Stimulated activated CD8-positive, alpha-beta memory T cell treated with anti-CD3 and anti-CD28 coated beads, Interleukin-12 subunit alpha, Interleukin-12 subunit beta, amount 100 ng/mL, for 4 hours (primary cell): Measurements from ENCODE around the gene PTPRT.

Experiments used
- DNase-seq: peaks from one replicate; pipeline ENCODE4 v3.0.0-alpha.2; 2020; ENCODE audit warnings: low read depth

The PTPRT gene

DNA sequence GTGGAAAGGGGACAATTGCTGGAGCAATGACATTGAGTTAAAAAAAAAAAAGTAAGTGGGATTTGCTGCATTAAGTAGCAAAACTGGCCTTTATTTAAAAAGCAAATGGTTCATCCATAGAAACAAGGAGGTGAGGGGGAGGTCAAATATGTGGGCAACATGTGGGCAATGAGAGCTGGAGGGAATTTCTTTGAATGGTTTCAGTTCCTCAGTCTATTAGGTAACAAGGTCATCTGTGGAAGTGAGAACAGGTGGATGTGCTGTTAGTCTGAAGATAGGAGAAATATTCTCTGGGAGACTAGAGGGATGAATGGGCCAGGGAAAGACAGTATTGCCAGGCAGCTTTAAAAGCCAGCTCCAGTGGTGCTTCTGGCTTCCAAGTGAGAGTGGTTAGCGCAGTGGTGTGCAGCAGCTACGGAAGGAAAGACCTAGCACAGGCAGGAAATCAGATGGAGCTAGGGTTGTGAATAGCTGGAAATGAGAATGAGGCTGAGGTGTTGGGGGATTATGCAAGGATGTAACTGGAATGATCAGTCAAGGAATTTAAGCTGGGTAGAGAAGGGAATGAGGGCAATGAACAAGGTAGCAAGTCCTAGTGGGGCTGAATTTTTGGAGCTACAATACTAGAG lies 727.6 kb downstream of the PTPRT start:
- no peak for DNase-seq

DNA sequence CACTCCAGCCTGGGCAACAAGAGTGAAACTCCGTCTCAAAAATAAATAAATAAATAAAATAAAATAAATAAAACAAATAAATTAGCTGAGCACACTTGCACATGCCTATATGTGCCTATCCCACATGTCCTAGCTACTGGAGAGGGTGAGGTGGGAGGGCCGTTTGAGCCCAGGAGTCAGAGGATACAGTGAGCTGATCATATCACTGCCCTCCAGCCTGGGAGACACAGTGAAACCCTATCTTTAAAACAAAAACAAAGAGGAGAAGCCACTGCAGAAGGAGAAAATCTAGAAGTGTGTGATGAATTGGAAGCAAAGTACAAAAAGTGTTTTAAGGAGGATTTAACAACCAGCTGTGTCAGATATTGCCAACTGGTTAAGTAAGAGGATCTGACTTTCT lies 728.4 kb downstream of the PTPRT start:
- no peak for DNase-seq

DNA sequence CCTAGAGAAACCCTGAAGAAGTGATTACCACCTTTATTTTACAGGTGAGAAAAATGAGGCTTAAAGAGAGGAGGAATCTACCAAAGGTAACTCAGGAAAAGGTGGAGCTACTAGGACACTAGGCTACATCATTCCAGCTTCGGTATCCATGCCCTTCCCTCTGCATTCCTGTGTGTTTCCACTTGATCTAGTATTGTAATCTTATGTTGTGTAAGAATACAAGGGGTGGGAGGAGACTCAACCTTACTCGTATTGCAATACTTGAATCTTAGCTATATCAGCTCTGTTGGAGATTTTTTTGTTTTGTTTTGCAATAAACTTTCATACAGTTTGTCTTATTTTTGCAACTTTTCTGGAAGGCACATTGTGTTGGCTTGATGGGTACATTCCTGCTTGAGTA lies 742.4 kb downstream of the PTPRT start:
- DNase-seq = no peak

DNA sequence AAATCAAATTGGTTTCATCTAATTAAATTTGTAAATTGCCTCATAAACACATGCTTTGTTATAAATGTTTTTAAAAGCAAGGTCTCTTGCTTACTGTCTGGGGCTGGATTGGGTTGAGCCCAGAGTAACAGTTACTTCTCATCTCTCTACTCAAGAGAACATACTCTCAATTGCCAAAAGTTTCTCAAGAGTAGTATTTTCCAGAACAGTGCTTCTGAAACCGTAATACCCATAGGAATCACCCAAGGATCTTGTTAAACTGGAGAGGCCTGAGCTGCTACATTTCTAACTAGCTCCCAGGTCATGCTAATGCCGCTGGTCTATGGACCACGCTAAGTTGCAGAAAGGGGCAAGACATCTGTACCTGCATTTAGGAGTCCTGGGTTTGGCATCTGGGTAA lies 744.9 kb downstream of the PTPRT start:
- no peak for DNase-seq

DNA sequence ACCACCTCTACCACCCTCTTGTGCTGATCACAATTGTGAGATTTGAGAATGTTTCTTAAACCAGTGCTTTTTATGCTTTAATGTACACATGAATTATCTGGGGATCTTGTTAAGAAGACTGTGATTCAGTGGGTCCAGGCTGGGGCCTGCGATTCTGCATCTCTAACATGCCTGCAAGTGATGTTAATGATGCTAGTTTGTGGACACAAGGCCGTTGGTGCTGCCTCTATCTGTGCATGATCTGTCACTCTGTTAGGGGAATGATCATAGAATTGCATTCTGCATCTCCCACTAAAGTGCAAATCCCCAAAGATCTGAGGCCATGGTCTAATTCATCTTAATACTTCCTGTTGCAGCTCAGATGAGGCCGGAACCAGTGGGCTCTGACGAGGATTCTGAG lies 746.5 kb downstream of the PTPRT start:
- no peak for DNase-seq

DNA sequence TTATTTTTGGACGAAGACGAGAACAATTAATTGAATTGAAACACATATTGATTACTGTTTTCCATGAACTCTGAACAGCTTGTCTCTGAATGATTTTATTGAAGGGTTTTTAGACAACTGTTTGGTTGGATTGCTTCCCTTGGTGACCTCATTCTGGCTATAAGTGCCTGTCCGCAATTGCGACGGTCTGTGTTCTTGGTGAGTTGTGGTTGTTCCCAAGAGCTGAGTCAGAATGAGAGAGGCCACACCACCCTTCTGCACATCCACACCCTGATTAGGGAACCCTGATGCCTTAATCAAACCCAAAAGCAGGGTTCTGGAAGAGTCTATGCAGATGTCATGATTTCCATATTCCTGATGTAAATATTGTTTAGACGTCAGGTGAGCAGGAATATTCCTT lies 747.0 kb downstream of the PTPRT start:
- DNase-seq = no peak

DNA sequence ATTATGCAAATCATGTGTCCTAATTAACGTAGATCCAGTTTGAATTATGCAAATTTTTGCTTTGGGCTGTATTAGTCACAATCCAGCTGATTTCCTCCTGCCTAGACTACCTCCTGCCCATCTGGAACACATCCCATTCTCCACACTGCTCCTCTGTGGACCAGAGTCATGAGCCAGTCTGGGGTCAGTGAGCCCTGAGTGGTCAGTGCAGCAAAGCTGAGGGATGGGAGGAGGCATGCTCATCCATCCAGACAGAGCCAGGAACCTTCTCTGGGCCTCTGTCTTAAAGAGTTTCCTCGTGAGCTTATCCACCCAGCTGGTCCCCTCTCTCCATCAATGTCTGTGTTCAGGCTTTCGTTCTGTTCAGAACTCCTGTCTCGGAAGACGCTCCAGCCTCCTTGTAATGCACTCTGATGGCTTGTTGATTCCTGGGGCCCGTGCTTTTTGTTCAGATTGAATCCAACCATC lies 747.8 kb downstream of the PTPRT start:
- DNase-seq = no peak

DNA sequence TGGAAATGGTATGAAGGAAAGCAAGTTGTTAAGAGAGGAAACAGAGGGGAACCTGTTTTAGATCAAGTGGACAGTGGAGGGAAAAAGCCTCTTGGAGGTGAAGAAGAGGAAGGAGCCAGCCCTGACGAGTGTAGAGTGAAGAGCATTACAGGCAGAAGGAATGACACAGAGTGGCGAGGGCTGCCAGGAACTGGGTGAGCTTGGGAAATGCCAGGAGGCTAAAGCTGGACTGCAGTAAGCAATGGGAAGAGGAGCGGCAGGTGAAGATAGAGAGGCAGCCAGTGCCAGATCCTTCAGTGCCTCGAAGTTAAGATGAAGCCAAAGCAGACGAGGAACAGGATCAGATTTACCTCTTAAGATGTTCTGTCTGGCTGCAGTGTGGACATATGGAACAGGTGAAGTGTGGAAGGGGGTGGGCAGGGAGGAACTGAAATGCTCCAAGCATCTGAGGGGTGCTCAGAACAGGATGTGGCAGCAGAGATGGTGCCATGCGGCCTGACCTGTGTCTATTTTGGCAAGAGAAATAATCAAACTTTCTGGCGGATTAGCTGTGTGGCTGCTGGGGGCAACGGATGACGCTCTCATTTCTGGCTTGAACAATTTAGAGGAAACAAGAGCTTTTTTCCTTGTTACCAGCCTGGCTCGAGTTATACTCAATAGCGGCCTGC lies 748.4 kb downstream of the PTPRT start:
- DNase-seq = no peak

DNA sequence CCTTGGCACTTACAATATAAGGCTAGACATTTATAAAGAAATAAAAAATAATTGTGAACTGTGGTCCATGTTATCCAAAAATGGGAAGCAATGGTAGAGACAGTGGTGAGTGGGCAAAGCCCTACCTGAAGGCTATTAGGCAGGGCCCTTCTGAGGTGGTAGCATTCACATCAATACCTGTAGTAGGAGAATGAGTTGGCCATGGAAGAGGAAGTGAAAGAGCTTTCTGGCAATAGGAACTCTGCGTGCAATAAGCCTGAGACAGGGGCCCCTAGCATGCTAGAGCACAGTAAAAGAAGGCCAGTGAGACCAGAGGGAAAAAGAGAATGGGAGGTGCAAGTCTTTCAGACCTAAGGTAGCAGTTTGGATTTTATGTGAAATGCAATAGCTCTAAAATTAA lies 754.5 kb downstream of the PTPRT start:
- no peak for DNase-seq

DNA sequence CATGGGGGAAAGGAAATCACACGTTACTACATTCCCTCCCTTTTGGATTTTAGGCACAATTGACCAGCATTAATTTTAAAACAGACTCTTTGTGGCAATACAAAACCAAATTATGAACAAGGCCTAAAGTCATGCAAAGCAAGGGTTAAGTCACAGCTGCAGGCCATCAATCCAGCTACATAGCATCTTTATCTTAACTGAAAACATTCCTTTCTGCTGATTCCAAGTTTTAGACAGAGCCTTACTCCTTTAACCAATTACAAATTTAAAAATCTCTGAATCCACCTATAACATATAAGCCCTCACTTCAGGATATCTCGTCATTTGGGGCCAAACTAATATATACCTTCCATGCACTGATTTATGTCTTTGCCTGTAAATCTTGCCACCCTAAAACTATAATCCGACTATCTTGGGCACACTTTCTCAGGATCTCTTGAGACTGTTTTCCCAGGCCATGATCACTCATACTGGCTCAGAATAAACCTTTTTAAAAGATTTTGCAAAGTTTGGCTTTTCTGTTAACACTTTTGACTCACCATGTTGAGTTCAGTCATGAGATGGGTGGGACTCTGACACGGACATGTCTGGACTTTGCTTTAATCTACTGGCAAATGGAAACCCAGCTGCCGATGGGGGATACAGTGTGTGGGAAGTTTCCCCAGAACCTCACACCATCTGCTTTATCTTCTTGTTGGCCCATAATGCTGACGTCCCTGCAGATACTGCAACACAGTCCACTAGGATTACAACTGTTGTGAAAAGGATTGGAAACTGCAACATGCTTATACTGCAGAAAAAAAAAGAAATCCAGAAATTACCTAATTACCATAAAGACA lies 757.0 kb downstream of the PTPRT start:
- DNase-seq = no peak

DNA sequence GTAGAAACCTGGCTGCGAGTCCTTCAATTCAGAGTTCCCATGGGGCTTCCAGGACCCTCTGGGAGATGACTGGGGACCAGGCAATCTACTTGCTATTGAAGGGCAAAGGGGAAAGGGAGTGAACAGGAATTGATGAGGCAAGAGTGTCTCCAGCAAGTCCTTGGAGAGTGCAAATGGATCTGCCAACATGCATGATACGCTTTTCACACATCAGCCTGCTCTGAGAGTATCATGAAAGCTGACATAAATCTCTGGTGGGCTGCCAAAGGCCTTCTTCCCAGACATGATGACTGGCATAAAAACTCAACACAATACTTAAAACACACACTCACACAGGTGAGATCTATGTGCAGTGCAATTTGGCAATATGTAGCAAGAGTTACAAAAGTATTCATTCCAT lies 759.1 kb downstream of the PTPRT start:
- no peak for DNase-seq

DNA sequence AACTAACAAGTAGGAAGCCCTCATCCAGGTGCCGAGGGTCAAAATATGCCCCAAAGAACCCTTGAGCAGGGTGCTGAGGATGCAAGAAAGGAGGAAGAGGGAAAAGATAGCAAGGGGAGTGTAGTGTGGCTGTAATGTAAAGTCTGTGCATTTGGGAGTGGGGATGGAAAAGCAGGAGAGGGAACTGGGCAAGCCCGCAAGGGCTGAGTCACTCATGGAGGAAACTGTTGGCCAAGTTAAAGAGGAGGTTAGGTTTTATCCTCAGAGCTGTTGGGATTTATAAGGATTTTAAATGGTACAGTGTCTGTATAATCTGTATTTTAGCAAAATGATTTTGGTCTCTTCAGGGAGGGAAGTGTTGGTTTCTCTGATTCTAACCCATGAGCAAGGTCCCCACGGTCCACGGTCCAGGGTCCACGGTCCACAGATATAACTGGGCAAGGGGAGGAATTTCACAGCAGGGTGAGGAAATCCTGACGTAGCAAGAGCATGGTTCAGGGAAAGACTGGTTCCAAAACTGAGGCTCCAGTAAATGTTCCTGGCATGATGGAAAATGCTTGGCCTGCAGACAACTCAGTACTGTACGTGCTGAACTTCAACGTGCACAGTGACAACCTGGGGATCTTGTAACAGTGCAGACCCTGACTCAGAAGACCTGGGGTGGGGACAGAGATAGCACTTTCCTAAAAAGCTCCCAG lies 759.8 kb downstream of the PTPRT start:
- DNase-seq = no peak

DNA sequence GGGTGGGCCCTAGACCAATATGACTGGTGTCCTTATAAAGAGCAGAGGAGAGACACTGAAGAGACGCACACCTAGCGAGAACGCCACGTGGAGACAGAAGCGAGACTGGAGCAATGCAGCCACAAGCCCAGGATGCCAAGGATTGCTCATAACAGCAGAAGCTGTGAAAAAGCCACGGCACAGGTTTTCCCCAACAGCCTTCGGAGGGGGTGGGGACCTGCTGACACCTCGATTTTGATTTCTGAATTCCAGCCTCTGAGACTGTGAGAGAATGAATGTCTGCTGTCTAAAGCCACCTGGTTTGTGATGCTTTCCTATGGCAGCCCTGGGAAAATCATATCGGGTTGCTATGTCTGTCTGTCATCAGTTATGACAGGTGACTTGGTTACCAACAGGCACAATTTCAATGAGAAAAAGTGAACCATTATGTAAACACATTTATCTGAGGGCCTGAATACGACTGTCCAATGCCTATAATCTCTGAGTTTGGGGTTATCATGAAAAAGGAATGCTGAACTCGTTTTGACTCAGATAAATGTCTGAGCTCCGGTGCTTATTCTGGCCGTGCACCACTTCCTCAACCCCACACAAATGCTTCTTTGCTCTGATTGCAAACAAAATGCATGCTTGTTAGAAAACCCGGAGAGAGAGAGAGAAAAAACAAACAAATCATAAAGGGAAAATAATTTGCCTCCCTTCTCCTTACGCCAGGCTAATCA lies 769.7 kb downstream of the PTPRT start:
- no peak for DNase-seq

DNA sequence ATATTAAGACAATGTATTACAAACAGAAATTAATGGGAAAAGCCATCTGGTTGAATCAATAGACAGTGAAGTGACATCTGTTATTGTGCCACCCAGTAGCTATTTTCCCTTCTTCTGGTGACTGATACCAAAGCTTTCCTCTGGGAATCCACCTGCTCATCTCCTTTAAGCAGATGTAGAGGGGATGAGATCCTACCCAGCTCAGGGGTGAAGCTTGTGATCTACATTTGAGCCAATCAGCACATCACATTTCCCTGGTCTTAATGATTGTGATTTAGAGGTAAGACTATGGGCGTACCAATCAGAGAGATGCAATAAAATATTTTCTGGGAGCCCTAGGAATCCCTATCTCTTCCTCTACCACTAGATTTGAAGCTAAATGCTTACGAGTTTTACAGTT lies 782.9 kb downstream of the PTPRT start:
- no peak for DNase-seq

DNA sequence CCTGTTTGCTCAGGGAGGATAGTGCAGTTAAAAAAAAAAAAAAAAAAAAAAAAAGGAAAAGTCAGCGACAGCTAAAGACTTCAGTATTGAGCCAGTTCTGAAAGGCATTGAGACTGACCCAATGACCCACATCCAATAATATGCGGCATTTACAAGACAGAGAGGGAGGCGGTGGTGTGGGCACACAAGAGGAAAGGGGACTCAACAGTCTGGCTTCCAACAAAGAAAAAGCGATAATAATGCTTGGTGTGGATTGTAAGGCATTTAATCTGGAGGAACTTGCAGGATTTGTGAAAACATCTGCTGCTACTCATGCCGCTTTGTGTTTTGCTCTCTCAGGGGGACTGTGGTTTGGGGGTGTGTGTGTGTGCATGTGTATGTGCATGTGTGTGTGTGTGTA lies 787.3 kb downstream of the PTPRT start:
- DNase-seq = no peak

DNA sequence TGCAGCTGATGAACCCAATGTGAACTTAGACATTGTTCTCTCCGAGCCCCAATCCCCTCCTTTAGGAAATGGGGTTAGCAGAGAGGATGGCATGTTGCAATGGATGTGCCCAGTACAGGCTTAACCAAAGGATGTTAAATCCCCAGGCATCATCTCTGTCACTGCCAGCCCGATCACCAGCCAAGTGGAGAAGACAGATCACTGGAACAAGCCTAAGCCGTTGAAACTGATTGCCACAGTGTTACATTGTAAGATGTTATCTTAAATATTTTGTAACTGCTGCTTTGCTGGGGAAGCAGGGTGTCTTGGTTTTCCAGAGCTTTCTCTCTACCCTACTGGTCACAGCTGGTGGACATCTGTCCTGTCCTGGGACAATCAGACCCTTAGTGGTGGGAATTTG lies 788.1 kb downstream of the PTPRT start:
- DNase-seq = no peak

DNA sequence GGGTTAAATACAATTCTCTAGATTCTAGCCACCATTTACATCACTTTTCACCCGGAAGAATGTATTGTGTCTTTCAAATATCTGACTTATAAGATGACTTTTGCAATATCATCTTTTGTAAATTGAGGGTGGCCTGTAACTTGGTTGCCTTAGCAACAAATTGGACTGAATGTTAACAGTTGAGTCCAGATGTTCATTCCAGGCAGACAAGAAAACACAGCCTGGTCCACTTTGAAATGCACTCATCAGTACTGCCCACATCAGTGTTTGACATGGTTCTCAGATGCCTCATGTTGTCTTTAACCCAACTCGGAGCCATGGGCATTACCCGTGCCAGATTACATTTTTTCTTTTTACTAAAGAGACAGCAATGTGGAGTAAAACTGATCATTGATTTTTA lies 789.9 kb downstream of the PTPRT start:
- DNase-seq = no peak

DNA sequence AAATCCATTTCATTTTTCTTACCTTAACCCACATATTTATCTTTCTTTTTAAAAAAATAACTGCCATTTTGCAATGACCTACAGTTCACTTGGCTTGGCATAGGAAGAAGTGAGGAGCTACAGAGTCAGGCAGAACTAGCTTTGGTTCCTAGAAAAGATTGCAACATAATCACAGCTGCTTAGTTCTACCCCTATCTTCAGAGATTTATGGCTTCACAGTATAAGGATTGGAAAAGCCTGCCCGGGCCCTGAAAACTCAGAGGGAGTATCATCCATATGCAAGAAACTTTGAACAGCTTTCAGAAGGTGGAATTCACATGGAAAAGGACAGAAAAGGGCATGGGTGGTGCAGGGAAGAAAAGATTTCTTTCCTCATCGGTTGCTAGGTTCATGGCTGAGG lies 797.3 kb downstream of the PTPRT start:
- no peak for DNase-seq

DNA sequence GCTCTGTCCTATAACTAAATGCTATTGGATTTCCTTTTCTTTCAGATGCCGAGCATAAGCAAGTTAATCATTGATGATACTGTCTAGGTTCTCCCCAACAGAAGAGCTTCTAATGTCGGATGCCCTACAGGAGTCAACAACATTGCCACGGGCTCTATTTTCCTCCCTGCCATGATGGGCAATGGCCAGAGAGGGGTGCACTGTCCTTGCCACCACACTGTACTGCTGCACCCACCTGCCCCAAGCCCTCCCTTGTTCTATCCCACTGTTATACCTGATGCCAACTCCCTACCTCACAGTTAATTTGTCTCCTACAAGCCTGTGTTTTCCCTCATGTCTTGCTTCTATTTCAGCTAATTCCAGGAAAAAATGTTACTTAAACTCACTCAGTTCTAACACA lies 797.9 kb downstream of the PTPRT start:
- DNase-seq = no peak

DNA sequence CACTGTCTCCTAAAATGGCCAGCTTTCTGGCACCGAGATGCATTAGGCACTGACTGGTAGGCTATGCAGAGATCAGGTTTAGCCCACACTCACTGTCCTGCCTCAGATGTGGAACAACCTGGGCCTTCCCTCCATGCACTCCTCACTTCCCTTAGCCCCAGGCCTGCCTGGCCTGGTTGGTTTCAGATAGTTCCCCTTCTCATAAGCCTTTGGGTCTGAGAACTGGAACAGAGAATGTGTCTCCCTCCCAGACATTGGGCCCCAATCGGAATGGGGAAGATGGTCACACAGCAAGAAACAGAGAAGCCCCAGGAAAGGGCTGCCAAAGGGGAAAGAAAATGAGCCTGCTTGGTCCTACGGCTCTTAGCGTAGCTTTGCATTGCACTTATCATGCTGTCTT lies 809.4 kb downstream of the PTPRT start:
- DNase-seq = no peak

DNA sequence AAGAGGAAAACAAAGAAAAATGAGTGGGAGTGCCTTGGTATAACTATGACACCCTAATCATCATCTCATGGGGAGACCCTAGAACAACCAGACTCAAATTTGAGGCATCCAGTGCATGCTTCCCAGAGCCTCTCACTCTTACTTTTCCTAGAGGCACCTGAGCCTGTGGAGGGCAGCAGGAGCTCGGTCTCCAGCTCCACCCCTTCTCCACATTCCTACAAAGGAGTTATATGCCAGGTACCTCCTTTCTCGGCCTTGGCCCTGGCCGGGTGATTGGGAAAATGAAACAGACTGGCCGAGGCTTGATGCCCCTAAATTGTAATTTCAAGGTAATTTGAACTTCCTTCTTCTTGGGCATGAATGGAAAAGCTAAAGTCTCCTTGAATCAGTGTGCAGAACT lies 810.3 kb downstream of the PTPRT start:
- DNase-seq = no peak

DNA sequence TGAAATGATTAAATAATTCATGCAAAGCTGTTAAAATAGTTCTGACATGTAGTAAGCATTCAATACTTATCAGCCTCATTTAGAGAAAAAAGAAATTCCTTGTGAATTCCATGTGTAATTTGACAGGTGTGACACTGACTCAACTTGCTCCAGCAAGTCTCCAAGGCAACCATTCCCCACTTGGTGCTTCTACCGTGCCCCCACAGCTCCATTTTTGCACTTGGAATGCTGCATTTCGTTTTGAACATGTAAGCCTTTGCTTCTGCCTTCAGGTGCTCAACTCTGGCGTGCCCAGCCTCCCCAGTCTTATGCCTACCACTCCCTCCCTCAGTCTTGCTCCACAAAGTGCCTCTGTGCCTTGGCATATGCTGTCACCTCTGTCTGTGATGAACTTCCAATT lies 810.9 kb downstream of the PTPRT start:
- DNase-seq = no peak
